OCI-LY7 (cell line): ENCODE results near the gene FAM161B. TPM values are rescaled to one million over a fixed set of nuclear protein-coding genes. Genes with fewer than 3 reads are reported as not detected.

ENCODE experiments used
- BruUV-seq: library from RNA; stranded (reverse); fragments of 400-500 nt; replicated peaks from 2 replicates; lab custom pipeline; 2021; lab: Mats Ljungman, UMichigan
- CTCF ChIA-PET: fragments of 300-600 bp; sonication (Branson Sonifier 250); formaldehyde crosslinking; loops from one replicate; lab custom pipeline; 2022; ENCODE audit warnings: antibody characterized with exemption; ENCODE audit not compliant: unreplicated experiment; lab: Charles Lee
- POLR2A ChIA-PET: fragments of 300-600 bp; sonication (Branson Sonifier 250); formaldehyde crosslinking; loops from one replicate; lab custom pipeline; 2022; ENCODE audit warnings: antibody characterized with exemption; lab: Charles Lee
- DNase-seq: peaks from one replicate; pipeline ENCODE4 v3.0.0-alpha.2; 2015; ENCODE audit warnings: low spot score
- H2AFZ ChIP-seq: fragments of 200-600 bp; sonication (generic), shearing (Covaris generic); 2 replicates; pipeline ENCODE4 v1.6.1; 2014; ENCODE audit warnings: mild to moderate bottlenecking, antibody characterized with exemption, low read length, moderate library complexity
- H3K27ac ChIP-seq: fragments of 200-600 bp; sonication (generic); 2 replicates; pipeline ENCODE4 v1.5.1; 2014; ENCODE audit warnings: mixed run types, low read depth, mild to moderate bottlenecking, moderate library complexity, low read length, inconsistent platforms; ENCODE audit not compliant: poor library complexity, severe bottlenecking
- H3K36me3 ChIP-seq: fragments of 200-600 bp; sonication (generic); 2 replicates; pipeline ENCODE4 v1.6.1; 2014; ENCODE audit warnings: mild to moderate bottlenecking, antibody characterized with exemption, low read length, moderate library complexity, mixed read lengths; ENCODE audit not compliant: insufficient read depth
- H3K4me1 ChIP-seq: fragments of 200-600 bp; sonication (generic); 2 replicates; pipeline ENCODE4 v1.5.1; 2014; ENCODE audit warnings: mild to moderate bottlenecking, low read length; ENCODE audit not compliant: insufficient read depth, poor library complexity, severe bottlenecking
- H3K4me2 ChIP-seq: fragments of 200-600 bp; sonication (generic); 2 replicates; pipeline ENCODE4 v1.6.1; 2014; ENCODE audit warnings: mild to moderate bottlenecking, low read length
- H3K4me3 ChIP-seq: fragments of 200-600 bp; sonication (generic); 2 replicates; pipeline ENCODE4 v1.5.1; 2014; ENCODE audit warnings: mild to moderate bottlenecking, low read depth, low read length; ENCODE audit not compliant: poor library complexity, severe bottlenecking
- H3K79me2 ChIP-seq: fragments of 200-600 bp; sonication (generic); 2 replicates; pipeline ENCODE4 v1.6.1; 2016; ENCODE audit warnings: low read depth, mild to moderate bottlenecking, low read length, moderate library complexity, mixed read lengths; ENCODE audit not compliant: insufficient read depth
- H3K9me2 ChIP-seq: fragments of 200-600 bp; sonication (generic); 2 replicates; pipeline ENCODE4 v1.6.1; 2016; ENCODE audit warnings: mild to moderate bottlenecking, low read length, mixed read lengths; ENCODE audit not compliant: insufficient read depth
- H3K9me3 ChIP-seq: fragments of 200-600 bp; sonication (generic); 2 replicates; pipeline ENCODE4 v1.6.1; 2014; ENCODE audit warnings: mild to moderate bottlenecking, mixed run types, low read length, mixed read lengths
- H4K20me1 ChIP-seq: fragments of 200-600 bp; sonication (generic); 2 replicates; pipeline ENCODE4 v1.6.1; 2014; ENCODE audit warnings: mild to moderate bottlenecking, antibody characterized with exemption, low read length, moderate library complexity, mixed read lengths; ENCODE audit not compliant: insufficient read depth
- EZH2phosphoT487 ChIP-seq: fragments of 200-600 bp; sonication (generic); IDR thresholded peaks from 2 replicates; pipeline ENCODE4 v1.6.1; 2018; ENCODE audit warnings: low read depth, borderline replicate concordance, mild to moderate bottlenecking, mixed run types, antibody characterized with exemption, low read length, moderate library complexity, mixed read lengths
- intact Hi-C: fragments of 100-400 bp; cut with micrococcal nuclease; formaldehyde crosslinking; loops from one replicate; pipeline ENCODE4 v1.10.0; 2022; ENCODE audit not compliant: unreplicated experiment
- total RNA-seq, 2 experiments: library from RNA; depleted of rRNA in 1 of 2; stranded (reverse); fragments of >200 nt in 1 of 2; shearing (Covaris generic) in 1 of 2; gene quantifications; 2 replicates each; pipeline ENCODE4 v1.2.3, GENCODE V29; 2014 to 2022
- TF ChIP-seq, protein P1 (sequence below): fragments of 200-600 bp; sonication (generic); conservative IDR thresholded peaks from 2 replicates; pipeline ENCODE4 v1.5.1; 2014; ENCODE audit warnings: mild to moderate bottlenecking, antibody characterized with exemption, low read length, moderate library complexity, mixed read lengths

The FAM161B gene
- total RNA-seq, 2 experiments from 2014 or later, result 2.3 to 3.6 TPM

DNA sequence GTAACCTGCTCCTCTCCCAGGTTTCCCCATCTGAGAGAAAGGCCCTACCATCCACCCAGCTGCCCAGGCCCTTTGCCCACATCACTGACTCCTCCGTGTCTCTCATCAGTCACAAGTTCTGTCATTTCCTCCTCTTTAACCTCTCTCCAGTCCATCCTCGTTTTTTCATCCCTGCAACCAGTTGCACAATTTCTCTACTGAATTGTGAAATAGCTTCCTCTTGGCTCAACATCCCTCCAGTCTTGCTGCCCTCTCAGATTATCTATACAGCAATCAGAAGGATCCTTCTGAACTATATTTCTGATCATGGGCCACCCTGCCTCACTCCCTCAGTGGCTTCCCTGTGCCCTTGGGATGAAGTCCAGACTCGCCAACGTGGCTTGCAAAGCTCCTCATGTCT, 6.8 kb downstream of the FAM161B start:
- TF ChIP-seq EZH2phosphoT487, result no peak
- no peak overlapping the region for H3K27ac ChIP-seq
- H3K4me2 ChIP-seq, result no peak overlapping the region
- H3K36me3 ChIP-seq, result no peaks in the 10 kb centered on the region
- intact Hi-C loops, result no loop called here
- H3K79me2 ChIP-seq, result no peaks in the 10 kb centered on the region
- no peaks in the 10 kb centered on the region for H3K4me1 ChIP-seq
- H3K4me3 ChIP-seq, result no peak overlapping the region
- no peak for DNase-seq
- no peaks in the 10 kb centered on the region for H4K20me1 ChIP-seq
- H3K9me2 ChIP-seq, result no peaks in the 10 kb centered on the region
- H2AFZ ChIP-seq, result no peak overlapping the region
- ChIA-PET CTCF (no interaction called here), POLR2A (no interaction called here)
- BruUV-seq, result no TSS peak
- H3K9me3 ChIP-seq, result no peaks in the 10 kb centered on the region

DNA sequence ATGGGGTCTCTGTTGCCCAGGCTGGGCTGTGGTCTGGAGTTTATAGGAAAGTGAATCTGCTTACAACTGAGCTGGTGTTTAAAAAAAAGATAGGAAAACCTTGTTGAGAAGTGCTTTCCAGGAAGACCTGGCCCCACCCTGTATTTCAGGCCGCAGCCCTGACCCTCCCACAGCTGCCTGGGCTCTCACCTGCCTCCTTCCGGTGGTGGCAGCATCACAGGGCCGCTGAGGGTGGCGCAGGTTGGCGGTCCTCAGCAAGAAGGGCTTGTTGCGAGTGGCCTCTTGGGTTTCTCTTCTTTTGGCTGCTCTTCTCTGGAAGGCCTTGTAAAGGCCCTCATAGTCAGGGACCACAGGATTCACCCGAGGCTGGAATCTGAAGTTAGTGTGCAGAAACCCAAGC, 7.7 kb downstream of the FAM161B start:
- no TSS peak for BruUV-seq
- Histone ChIP-seq H3K27ac (no peak overlapping the region), H3K36me3 (0 out of 2 replicates have a peak, but pooled peaks cover under 1% of the 10 kb centered on the region), H3K4me2 (no peak overlapping the region), H3K4me3 (no peak overlapping the region), H4K20me1 (no peaks in the 10 kb centered on the region), H3K4me1 (no peaks in the 10 kb centered on the region), H3K9me2 (no peaks in the 10 kb centered on the region), H3K79me2 (no peaks in the 10 kb centered on the region), H3K9me3 (no peaks in the 10 kb centered on the region), H2AFZ (no peak overlapping the region)
- TF ChIP-seq, protein P1, sequence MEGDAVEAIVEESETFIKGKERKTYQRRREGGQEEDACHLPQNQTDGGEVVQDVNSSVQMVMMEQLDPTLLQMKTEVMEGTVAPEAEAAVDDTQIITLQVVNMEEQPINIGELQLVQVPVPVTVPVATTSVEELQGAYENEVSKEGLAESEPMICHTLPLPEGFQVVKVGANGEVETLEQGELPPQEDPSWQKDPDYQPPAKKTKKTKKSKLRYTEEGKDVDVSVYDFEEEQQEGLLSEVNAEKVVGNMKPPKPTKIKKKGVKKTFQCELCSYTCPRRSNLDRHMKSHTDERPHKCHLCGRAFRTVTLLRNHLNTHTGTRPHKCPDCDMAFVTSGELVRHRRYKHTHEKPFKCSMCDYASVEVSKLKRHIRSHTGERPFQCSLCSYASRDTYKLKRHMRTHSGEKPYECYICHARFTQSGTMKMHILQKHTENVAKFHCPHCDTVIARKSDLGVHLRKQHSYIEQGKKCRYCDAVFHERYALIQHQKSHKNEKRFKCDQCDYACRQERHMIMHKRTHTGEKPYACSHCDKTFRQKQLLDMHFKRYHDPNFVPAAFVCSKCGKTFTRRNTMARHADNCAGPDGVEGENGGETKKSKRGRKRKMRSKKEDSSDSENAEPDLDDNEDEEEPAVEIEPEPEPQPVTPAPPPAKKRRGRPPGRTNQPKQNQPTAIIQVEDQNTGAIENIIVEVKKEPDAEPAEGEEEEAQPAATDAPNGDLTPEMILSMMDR, result no peak
- no peak for TF ChIP-seq EZH2phosphoT487
- no peak for DNase-seq
- ChIA-PET CTCF (no interaction called here), POLR2A (interaction anchor here (0.6 to 0.7 kb wide), 3 partner anchors 259 to 1695 kb away, joined by 3 to 6 read pairs (median 3); no protein-coding TSS in a partner anchor)
- intact Hi-C loops, result no loop called here

GRCh38 chr14:73937012-73937411, 12.9 kb downstream of the FAM161B start:
- Histone ChIP-seq H3K36me3 (peaks cover 31% of the 10 kb centered on the region), H2AFZ (no peak overlapping the region), H4K20me1 (no peaks in the 10 kb centered on the region), H3K9me3 (no peaks in the 10 kb centered on the region), H3K4me1 (no peaks in the 10 kb centered on the region), H3K79me2 (no peaks in the 10 kb centered on the region), H3K4me3 (no peak overlapping the region), H3K27ac (no peak overlapping the region), H3K4me2 (no peak overlapping the region), H3K9me2 (no peaks in the 10 kb centered on the region)
- ChIA-PET POLR2A (no interaction called here), CTCF (no interaction called here)
- no TSS peak for BruUV-seq
- no peak for DNase-seq
- intact Hi-C loops, result no loop called here
- TF ChIP-seq, protein P1, result no peak
- no peak for TF ChIP-seq EZH2phosphoT487
